Measurements from ENCODE around the gene TEKTIP1. TPM values are rescaled to one million over a fixed set of nuclear protein-coding genes. Genes with fewer than 3 reads are reported as not detected.
"Not testable (repeated sequence)": the region's sequence is repeated elsewhere in the genome, so short reads cannot be mapped to it uniquely, and the experiment has no call there.

TEKTIP1 gene
- total and polyA plus RNA-seq, 2 experiments from 2014 or later, result 1.5 TPM; not detected in 1

DNA sequence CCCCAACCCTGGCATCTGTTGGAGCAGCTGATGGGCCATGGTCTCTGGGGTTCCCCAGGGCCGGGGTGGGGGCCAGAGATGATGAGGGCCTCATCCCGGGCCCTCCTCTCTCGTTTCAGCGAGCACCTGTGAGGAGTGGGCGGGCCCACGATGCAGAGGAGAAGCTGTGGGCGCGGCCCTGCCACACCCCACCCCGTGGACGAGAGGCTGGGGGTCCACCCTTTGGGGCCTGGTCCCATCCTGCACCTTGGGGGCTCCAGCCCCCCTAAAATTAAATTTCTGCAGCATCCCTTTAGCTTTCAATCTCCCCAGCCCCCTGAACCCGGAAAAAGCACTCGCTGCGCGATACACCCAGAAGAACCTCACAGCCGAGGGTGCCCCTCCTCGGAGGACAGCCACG lies 39.4 kb downstream of the TEKTIP1 start:
- Histone ChIP-seq H3K79me2 (peaks cover 2% of the 10 kb centered on the region), H3K36me3 (replicated peaks; ENCODE audit: insufficient read depth, low read depth) (no peaks in the 10 kb centered on the region), H3K9me2 (replicated peaks; ENCODE audit: insufficient read depth) (no peaks in the 10 kb centered on the region), H3K4me2 (no peak overlapping the region), H3K4me1 (ENCODE audit: insufficient read depth) (peaks cover 9% of the 10 kb centered on the region), H3K27ac (no peak overlapping the region), H3K9me3 (ENCODE audit: low read depth) (no peaks in the 10 kb centered on the region), H4K20me1 (ENCODE audit: insufficient read depth, poor library complexity, severe bottlenecking) (peaks cover 3% of the 10 kb centered on the region), H2AFZ (no peak overlapping the region), H3K27me3 (peaks cover 3% of the 10 kb centered on the region), H3K4me3 (no peak overlapping the region)
- no peak for DNase-seq (ENCODE audit: low spot score)
- WGBS (ENCODE audit: low lambda C conversion rate, missing lambda C conversion rate), result 90% methylated on average over 15 of the region's 17 CpGs
- no peak for TF ChIP-seq EZH2 (IDR thresholded peaks at IDR 0.05; ENCODE audit: borderline replicate concordance)
- no peak for TF ChIP-seq CTCF (IDR thresholded peaks at IDR 0.05; ENCODE audit: poor library complexity)
- no peak for TF ChIP-seq EZH2phosphoT487 (IDR thresholded peaks at IDR 0.05; ENCODE audit: low read depth, severe bottlenecking, unreplicated experiment)

- WGBS (ENCODE audit: low lambda C conversion rate, missing lambda C conversion rate), result 67% methylated on average over 11 of the region's 11 CpGs
- H3K9me2 ChIP-seq (replicated peaks; ENCODE audit: insufficient read depth), result no peaks in the 10 kb centered on the region
- no peaks in the 10 kb centered on the region for H3K9me3 ChIP-seq (ENCODE audit: low read depth)
- H4K20me1 ChIP-seq (ENCODE audit: insufficient read depth, poor library complexity, severe bottlenecking), result no peaks in the 10 kb centered on the region
- peaks cover 21% of the 10 kb centered on the region for H3K27me3 ChIP-seq
- no peak overlapping the region for H3K4me2 ChIP-seq
- no peak overlapping the region for H3K4me3 ChIP-seq
- H3K27ac ChIP-seq, result no peak overlapping the region
- H2AFZ ChIP-seq, result no peak overlapping the region
- DNase-seq (ENCODE audit: low spot score), result no peak
- H3K79me2 ChIP-seq, result no peaks in the 10 kb centered on the region
- H3K36me3 ChIP-seq (replicated peaks; ENCODE audit: insufficient read depth, low read depth), result no peaks in the 10 kb centered on the region
- peaks cover 9% of the 10 kb centered on the region for H3K4me1 ChIP-seq (ENCODE audit: insufficient read depth)
- TF ChIP-seq EZH2phosphoT487 (IDR thresholded peaks at IDR 0.05; ENCODE audit: low read depth, severe bottlenecking, unreplicated experiment) (no peak), CTCF (IDR thresholded peaks at IDR 0.05; ENCODE audit: poor library complexity) (no peak), EZH2 (IDR thresholded peaks at IDR 0.05; ENCODE audit: borderline replicate concordance) (no peak)
These were observed 41.4 kb downstream of the TEKTIP1 start for GRCh38 chr19:3580156-3580934.

- H3K4me2 ChIP-seq; H3K4me1 ChIP-seq (ENCODE audit: insufficient read depth); H4K20me1 ChIP-seq (ENCODE audit: insufficient read depth, poor library complexity, severe bottlenecking); H2AFZ ChIP-seq; H3K79me2 ChIP-seq; DNase-seq (ENCODE audit: low spot score); H3K9me2 ChIP-seq (replicated peaks; ENCODE audit: insufficient read depth); H3K4me3 ChIP-seq; H3K9me3 ChIP-seq (ENCODE audit: low read depth); H3K36me3 ChIP-seq (replicated peaks; ENCODE audit: insufficient read depth, low read depth); H3K27ac ChIP-seq: not testable (repeated sequence)
- peaks cover 33% of the 10 kb centered on the region for H3K27me3 ChIP-seq
- 81% methylated on average over 4 of the region's 4 CpGs for WGBS (ENCODE audit: low lambda C conversion rate, missing lambda C conversion rate)
These were observed 42.8 kb downstream of the TEKTIP1 start for GRCh38 chr19:3581792-3582191.

GRCh38 chr19:3584036-3584802 lies 45.2 kb downstream of the TEKTIP1 start:
- not testable (repeated sequence) for H3K4me2 ChIP-seq; H3K4me3 ChIP-seq; H3K9me2 ChIP-seq (replicated peaks; ENCODE audit: insufficient read depth); H3K27ac ChIP-seq; H3K4me1 ChIP-seq (ENCODE audit: insufficient read depth); H3K79me2 ChIP-seq; H3K9me3 ChIP-seq (ENCODE audit: low read depth); H3K36me3 ChIP-seq (replicated peaks; ENCODE audit: insufficient read depth, low read depth); H2AFZ ChIP-seq; H4K20me1 ChIP-seq (ENCODE audit: insufficient read depth, poor library complexity, severe bottlenecking); DNase-seq (ENCODE audit: low spot score)
- peaks cover 36% of the 10 kb centered on the region for H3K27me3 ChIP-seq
- whole genome bisulfite sequencing (ENCODE audit: low lambda C conversion rate, missing lambda C conversion rate), result 88% methylated on average over 15 of the region's 15 CpGs
